HFFc6 (cell line): ENCODE measurements around the gene TUBA3D. TPM values are rescaled to one million over a fixed set of nuclear protein-coding genes. Genes with fewer than 3 reads are reported as not detected.
"Not testable (repeated sequence)": the region's sequence is repeated elsewhere in the genome, so short reads cannot be mapped to it uniquely, and the experiment has no call there.

Experiments used
- DNase-seq: peaks from one replicate; pipeline ENCODE4 v3.0.0-alpha.2; 2018
- H3K27ac Mint-ChIP-seq: 2 replicates; pipeline ENCODE4 v1.8.0; 2020; ENCODE audit warnings: mild to moderate bottlenecking, mixed read lengths
- H3K27me3 Mint-ChIP-seq: 2 replicates; pipeline ENCODE4 v1.8.0; 2021; ENCODE audit warnings: mild to moderate bottlenecking, moderate library complexity, mixed read lengths; ENCODE audit not compliant: insufficient read depth
- H3K36me3 Mint-ChIP-seq: 2 replicates; pipeline ENCODE4 v1.8.0; 2021; ENCODE audit warnings: low read depth, mixed read lengths
- H3K4me1 Mint-ChIP-seq: 2 replicates; pipeline ENCODE4 v1.8.0; 2020; ENCODE audit warnings: low read depth, mixed read lengths
- H3K4me3 Mint-ChIP-seq: 2 replicates; pipeline ENCODE4 v1.8.0; 2020; ENCODE audit warnings: mild to moderate bottlenecking, moderate library complexity, mixed read lengths
- H3K9me3 Mint-ChIP-seq: 2 replicates; pipeline ENCODE4 v1.8.0; 2020; ENCODE audit warnings: mild to moderate bottlenecking, mixed read lengths
- CTCF ChIP-seq: fragments of 200-600 bp; sonication (generic); IDR thresholded peaks from 2 replicates; pipeline ENCODE4 v1.5.0; 2021; ENCODE audit warnings: antibody characterized with exemption, mild to moderate bottlenecking
- total RNA-seq, 6 experiments: library from RNA; stranded (reverse); fragmentation: NEBNext Ultra II Directional; extraction: Animal tissue kit (Norgen Biotek cat#: 25700); gene quantifications; 2 replicates in 1 of 6; 3 replicates in 5 of 6; pipeline ENCODE4 v1.2.3, GENCODE V29; 2021

Gene TUBA3D
- total RNA-seq, 6 experiments from 2014 or later: not detected

- no peak overlapping the region for H3K4me3 Mint-ChIP-seq
- no peaks in the 10 kb centered on the region for H3K9me3 Mint-ChIP-seq
- DNase-seq: no peak
- H3K27me3 Mint-ChIP-seq: no peaks in the 10 kb centered on the region
- no peaks in the 10 kb centered on the region for H3K36me3 Mint-ChIP-seq
- H3K4me1 Mint-ChIP-seq: no peaks in the 10 kb centered on the region
- no peak for TF ChIP-seq CTCF
- H3K27ac Mint-ChIP-seq: no peak overlapping the region
Measured at GRCh38 chr2:131520526-131520925, 44.6 kb downstream of the TUBA3D start.

- H3K27ac Mint-ChIP-seq, DNase-seq, H3K4me1 Mint-ChIP-seq, H3K4me3 Mint-ChIP-seq, H3K9me3 Mint-ChIP-seq, H3K36me3 Mint-ChIP-seq, H3K27me3 Mint-ChIP-seq: not testable (repeated sequence)
Measured at GRCh38 chr2:131521524-131521923, 45.6 kb downstream of the TUBA3D start.

GRCh38 chr2:131521961-131522781 is 46.3 kb downstream of the TUBA3D start:
- Mint-ChIP-seq H3K9me3 (no peaks in the 10 kb centered on the region), H3K4me1 (no peaks in the 10 kb centered on the region), H3K4me3 (no peak overlapping the region), H3K36me3 (no peaks in the 10 kb centered on the region), H3K27me3 (no peaks in the 10 kb centered on the region), H3K27ac (no peak overlapping the region)
- DNase-seq: no peak
- no peak for TF ChIP-seq CTCF

GRCh38 chr2:131525256-131525655 is 49.3 kb downstream of the TUBA3D start:
- not testable (repeated sequence) for H3K9me3 Mint-ChIP-seq, H3K4me3 Mint-ChIP-seq, H3K27ac Mint-ChIP-seq, DNase-seq, H3K36me3 Mint-ChIP-seq, H3K4me1 Mint-ChIP-seq, H3K27me3 Mint-ChIP-seq

- H3K27ac Mint-ChIP-seq: peak within 1 kb of the TSS; percentile 92
- peak within 1 kb of the TSS; percentile 90 for H3K4me3 Mint-ChIP-seq
- H3K4me1 Mint-ChIP-seq, H3K9me3 Mint-ChIP-seq, H3K27me3 Mint-ChIP-seq, H3K36me3 Mint-ChIP-seq: not testable (repeated sequence)
- peak; percentile 58 for DNase-seq
Measured at GRCh38 chr2:131527131-131528001, 51.4 kb downstream of the TUBA3D start, which contains the start of gene CCDC74A. TSS of gene CCDC74A (plus strand) at chr2:131527888. CDS start at chr2:131527971, 83 bp downstream.

GRCh38 chr2:131528981-131529863 is 53.3 kb downstream of the TUBA3D start:
- not testable (repeated sequence) for H3K4me1 Mint-ChIP-seq, H3K36me3 Mint-ChIP-seq, DNase-seq, H3K27me3 Mint-ChIP-seq, H3K9me3 Mint-ChIP-seq
- Mint-ChIP-seq H3K4me3 (peak overlapping the region; percentile 42), H3K27ac (0 out of 2 replicates have a peak overlapping the region, but pooled peaks have one; percentile 29)

- H3K27me3 Mint-ChIP-seq, H3K4me3 Mint-ChIP-seq, DNase-seq, H3K4me1 Mint-ChIP-seq, H3K36me3 Mint-ChIP-seq, H3K27ac Mint-ChIP-seq, H3K9me3 Mint-ChIP-seq: not testable (repeated sequence)
Measured at GRCh38 chr2:131529864-131530445, 54.0 kb downstream of the TUBA3D start.
